ENCODE results near the gene GPATCH11. TPM values are rescaled to one million over a fixed set of nuclear protein-coding genes. Genes with fewer than 3 reads are reported as not detected.
A peak's percentile ranks its signal among the peaks of the same experiment; 100 is the strongest.

The GPATCH11 gene
- 4.1 and 5.2 TPM in 2 replicates for total RNA-seq

DNA sequence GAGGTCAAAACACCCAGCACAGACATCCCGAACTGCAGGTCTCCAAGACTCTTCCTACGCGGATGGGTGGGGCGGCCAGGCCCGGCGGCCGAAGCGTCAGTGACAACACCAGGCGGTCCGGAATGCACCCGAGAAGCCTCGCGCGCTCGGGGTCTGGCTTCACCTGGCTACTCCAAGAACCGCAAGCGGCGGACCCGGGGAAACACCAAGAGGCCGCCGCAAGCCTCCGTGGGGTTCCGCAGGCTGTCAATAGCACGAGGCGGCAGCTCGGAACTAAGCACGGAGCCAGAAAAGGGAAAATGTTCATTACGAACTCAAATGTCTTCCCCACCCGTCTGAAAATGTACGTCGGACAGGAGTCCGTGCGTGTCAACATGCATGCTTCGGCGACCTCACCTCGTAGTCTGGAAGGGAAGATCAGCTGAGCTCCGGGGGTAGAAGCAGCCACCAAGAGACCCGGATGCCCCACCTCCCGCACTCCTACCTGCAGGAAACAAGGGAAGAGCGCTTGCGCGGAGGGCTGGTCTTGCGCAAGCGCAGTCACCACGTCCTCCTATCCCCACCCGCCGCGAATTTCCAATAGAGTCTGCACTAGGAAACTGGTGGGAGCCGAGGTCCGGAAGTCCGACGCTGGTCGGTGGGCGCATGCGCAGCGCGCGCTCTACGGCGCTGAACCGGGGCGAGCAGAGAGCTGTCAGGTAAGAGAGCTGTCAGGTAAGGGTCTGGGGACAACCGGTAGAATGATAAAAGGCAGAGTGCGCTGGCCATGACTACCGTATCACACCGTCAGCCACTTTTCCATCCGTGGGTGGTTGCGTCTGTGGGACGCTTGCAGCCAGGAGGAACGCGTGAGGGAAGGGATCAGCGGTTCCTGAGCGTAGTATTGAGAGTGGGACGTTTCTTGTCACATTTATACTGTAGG, at the start of gene GPATCH11, which contains the start of gene HEATR5B:
GPATCH11 (plus strand) TSS at position 646 of the 922 bp plus-strand sequence. CDS start 3,864 bp downstream, outside the sequence.
HEATR5B (minus strand) TSS at position 500 of the 922 bp plus-strand sequence. CDS start 958 bp downstream, outside the sequence.
- DNase-seq (ENCODE audit: low read depth in 2 of 2): peak; percentile 97 to 98

DNA sequence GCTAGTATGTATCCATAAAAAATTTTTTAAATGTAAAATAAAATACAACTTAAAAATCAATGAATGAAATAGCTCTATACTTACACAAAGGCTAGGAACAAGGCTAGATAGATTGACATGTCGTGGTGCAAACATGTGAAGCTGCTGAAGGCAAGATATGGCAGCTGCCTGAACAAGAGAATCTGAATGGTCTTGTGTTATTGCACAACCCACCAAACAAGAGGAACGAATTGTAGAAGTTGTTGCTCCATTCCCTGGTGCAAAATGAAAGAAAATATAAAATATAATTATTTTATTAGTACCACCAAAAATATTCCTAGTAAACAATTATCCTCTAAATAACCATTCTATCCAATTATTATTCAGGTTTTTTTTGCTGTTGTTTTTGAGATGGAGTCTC, 46.5 kb upstream of the GPATCH11 start:
- DNase-seq (ENCODE audit: low read depth in 2 of 2): no peak

DNA sequence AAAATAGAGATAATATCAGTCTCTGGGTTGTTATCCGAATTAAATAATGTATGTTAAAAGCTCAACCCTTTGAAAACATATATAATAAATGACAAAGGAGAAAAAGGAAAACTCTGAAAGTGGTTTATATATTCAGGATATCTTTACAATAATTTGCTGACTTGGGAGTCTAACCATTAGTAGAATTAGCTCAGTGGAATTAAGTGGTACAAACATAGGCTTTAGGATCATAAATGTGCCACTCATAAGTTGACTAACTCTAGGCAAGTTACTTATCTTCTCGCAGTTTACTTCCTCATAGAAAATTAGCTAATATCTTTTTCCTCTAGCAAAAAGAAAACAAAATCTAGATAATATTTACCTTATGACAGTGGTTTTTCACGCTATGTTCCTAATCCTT, 44.7 kb upstream of the GPATCH11 start:
- DNase-seq (ENCODE audit: low read depth in 2 of 2): no peak

DNA sequence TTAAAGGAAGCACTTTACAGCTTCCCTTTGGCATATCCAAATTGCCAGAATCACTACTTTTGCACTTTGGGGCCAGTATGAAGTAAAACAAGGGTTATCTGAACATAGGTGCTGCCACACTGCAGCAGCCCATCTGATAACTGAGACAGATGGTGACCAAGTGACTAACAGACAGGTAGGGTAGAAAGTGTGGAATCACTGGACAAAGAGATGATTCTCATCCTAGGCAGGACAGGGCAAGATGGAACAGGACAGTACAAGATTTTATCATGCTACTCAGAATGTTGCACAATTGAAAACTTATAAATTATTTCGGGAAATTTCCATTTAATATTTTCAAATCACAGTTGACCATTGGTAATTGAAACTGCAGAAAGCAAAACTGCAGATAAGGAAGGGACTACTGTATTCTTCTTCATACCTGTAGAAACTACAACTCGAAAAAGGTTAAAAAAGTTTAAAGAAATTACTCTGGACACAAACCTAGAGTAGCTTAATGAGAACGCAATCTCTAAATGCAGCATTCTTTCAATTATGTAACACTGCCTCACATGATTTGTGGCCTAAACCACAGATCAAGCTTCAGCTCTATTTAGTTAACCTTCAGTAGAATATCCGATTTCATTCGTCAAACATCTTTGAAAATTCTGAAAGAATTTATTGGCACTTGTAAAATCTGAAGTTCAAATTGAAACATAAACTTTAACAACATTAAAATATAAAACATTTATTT, 31.6 kb upstream of the GPATCH11 start:
- DNase-seq (ENCODE audit: low read depth in 2 of 2): no peak

DNA sequence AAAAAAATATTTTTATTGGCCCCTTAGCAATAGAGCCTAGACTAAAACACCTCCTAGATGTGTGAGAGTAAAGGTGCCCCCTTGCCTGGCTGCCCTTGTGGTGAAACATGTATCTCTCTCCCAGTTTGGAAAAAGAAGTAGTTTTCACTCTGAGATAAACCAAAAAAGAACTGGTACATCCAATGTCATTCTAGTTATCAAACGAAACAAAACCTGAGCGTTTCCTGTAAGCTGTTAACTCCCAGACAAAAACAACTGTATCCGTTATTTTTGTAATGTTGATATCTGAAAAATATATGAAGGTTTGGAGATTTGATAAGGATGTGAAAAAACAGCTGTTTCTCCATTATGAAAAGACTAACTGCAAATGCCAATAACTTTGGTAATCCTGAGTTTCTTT, 24.5 kb upstream of the GPATCH11 start:
- no peak for DNase-seq (ENCODE audit: low read depth in 2 of 2)

DNA sequence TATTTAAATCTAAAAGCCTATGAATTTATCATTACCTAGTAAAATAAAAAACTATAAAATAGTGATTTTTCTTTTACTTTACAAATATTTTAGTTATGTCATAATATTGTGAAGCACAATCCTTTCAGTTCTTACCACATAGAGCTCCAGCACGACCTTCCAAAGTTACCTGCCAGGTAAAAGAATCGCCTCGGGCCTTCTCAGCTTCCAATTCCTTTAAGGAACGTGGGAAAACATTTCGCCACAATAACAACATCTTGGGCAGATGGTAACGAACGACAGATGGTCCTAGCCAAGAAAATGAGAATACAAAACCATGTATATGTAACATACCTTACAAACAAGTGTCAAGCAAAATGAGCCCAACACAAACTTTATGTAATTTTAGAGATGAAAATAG, 23.9 kb upstream of the GPATCH11 start:
- DNase-seq (ENCODE audit: low read depth in 2 of 2): no peak

DNA sequence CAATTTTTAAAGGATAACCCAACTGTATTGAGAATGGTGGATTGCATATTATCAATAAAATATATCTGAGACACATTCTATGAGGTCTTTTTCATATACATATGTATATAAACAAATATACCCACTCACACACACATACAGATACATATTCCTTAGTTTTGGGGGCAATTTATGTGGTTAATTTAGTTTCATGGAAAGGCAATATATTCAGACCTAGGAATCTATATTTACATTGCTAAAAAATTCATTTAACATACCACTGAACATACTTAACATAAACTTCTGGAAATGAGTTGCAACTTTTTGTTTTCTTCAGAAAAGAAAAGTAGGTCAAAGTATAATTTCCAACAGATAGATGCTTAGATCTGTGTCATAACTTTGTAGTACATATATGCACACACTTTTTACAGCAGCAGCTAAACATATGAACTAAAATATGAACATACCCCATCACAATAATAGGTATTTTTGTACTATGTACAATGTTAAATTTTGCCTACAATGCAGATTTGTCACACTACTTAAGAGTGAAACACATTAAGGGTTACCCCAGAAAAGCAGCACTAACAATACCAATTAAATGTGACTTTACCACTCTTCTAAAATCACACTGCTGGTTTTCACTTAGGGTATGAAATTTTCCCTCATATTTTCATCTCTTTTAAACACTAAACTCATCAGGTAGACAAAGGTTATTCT, 23.2 kb upstream of the GPATCH11 start:
- no peak for DNase-seq (ENCODE audit: low read depth in 2 of 2)

DNA sequence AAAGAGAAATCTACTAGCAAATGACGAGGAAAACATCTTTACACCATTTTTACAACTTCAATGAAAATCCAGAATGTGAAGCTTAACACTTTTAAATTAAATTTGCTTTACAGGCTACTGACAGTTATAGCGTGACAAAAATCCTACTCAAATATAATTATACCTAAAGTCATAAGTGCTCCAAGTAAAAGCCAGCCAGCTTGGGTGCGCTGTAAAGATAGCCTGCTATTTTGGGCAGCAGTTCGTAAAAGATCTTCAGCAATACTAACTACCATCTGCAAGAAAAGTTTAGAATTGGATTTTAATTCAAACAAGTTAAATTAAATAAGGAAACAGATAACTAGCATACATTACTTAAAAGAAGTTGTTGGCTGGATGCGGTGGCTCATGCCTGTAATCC, 22.5 kb upstream of the GPATCH11 start:
- no peak for DNase-seq (ENCODE audit: low read depth in 2 of 2)

DNA sequence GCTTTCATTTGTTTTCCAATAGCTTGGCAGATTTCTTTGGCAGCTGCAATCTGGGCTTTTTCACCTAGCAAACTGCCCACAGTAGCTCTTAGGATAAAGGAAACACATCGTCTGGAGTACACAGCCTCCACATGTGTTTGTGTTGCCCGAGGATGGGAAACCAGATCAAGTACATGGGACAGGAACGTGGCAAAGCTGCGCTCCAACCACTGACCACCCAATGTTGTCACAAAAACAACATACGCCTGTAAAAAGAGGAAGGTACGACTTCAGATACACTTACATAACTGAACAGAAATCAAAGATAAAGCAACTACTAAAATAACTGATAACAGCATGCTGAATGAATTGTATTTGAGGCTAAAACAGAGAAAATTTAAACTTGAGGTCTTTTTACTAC, 15.6 kb upstream of the GPATCH11 start:
- no peak for DNase-seq (ENCODE audit: low read depth in 2 of 2)

DNA sequence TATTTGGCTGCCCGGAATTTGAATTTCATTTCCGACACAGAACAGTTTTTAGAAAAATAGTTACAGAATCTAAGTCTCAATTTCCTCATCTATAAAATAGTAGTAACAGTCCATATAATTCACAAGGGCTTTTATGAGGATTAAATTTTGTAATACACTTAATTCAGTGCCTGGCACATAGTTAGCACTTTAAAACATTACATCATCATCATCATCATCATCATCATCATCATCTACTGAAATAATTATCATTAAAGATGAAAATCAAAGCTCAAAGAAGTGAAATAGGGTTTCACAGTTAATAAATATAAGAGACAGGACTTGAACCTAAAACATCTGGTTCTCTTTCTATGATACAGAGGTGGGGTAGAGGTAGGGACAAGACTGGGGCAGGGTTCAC, 13.4 kb upstream of the GPATCH11 start:
- no peak for DNase-seq (ENCODE audit: low read depth in 2 of 2)

DNA sequence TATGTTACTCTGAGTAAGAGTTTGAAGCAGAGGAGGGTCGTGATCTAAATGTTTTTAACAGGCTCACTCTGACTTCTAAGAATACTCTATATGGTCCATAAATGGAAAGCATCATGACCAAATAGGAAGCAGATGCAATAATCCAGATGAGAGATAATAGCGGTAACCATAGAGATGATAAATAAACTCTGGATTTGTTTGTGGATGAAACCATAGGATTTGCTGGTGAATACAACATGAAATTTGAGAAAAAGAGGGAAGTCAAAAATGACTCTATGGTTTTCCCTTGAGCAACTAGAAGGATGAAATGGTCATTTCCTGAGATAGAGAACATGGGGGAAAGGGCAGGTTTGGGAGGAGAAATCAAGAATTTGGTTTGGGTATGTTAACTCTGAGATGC, 4.1 kb upstream of the GPATCH11 start:
- peak; percentile 68 to 79 for DNase-seq (ENCODE audit: low read depth in 2 of 2)

DNA sequence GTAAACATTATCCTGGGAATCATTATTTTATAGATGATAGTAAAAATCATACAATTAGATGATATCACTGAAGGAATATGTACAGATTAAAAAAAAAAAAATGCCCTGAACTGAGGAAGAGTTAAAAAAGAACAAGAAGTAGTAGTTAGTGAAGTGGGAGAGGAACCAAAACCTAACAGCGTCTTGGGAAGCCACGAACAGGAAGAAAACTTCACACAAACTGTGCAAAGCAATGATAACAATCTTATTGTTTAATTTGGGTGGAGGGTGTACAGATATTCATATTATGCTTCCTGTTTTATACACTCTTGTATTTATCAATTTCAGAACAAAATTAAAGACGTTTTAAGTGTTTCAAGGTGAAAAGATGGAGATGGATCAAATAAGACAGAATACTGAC, 3.6 kb upstream of the GPATCH11 start:
- peak in 1 of 2 donors; percentile 12 for DNase-seq (ENCODE audit: low read depth in 2 of 2)

DNA sequence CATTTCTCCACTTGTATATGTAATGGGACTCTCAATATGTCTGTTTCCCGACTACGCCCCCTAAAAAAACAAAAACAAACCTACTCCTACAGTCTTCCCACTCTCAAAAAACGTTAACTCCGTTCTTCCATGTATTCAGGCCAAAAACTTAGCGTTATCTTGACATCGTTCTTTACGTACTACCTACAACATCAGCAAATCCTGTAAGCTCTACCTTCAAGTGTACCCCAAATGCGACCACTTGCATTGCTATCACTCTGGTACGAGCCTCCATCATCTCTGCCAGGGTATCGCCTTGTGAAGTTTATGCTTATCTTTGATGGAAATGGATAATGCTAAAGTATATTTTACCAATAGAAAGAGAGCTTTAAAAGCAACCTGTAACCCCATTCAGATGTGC, 479 bp downstream of the GPATCH11 start:
- DNase-seq (ENCODE audit: low read depth in 2 of 2): no peak

DNA sequence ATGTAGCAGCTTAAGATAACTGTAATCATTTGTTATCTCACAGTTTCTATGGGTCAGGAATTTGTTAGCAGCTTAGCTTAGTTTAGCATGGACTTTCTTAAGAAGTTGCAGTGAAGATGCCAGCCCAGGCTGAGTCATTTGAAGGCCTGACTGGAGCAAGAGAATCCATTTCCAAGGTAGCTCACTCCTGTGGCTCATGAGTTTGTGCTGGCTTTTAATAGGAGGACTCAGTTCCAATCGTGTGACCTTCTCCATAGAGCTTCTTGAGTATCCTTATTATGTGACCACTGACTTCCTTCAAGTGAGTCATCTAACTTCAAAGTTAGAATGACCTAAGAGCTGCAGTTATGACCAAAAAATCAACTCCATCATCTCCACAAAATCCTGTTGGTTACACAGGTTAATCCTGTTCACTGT, 1.4 kb downstream of the GPATCH11 start:
- DNase-seq (ENCODE audit: low read depth in 2 of 2): peak in 1 of 2 donors; percentile 69

DNA sequence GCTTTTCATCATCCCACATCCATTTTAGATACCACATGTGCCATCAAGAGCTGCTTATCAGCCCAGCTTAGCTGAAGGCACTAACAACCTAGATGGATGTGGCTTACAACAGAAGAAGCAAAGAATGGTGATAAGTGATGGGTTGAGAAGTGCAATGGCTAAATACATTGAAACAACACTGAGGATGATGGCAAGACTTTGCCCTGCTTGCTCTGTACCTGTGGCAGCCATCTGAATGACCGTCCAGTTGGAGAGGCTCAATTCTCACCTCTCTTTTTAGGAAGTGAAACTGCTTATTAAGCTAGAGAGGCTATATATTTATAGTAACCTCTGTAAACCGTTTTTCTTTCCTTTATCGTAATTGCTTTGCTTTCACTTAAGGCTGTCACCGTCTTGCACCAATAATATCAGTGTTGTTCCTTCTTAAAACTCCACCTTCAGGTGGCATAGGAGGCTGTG, 5.7 kb downstream of the GPATCH11 start:
- no peak for DNase-seq (ENCODE audit: low read depth in 2 of 2)

DNA sequence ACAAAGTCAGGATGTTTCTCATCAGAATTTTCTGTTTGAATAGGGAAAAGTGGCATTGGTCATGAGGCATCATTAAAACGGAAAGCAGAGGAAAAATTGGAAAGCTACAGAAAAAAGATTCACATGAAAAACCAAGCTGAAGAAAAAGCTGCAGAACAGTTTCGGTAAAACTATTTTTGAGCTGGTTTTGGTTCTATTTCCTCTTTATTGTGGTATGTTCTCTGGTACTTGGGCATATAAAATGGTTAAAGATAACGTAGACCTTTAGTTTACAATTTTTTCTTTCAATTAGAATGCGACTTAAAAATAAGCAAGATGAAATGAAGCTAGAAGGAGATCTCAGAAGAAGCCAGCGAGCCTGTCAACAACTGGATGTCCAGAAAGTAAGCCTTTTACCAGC, 7.6 kb downstream of the GPATCH11 start:
- DNase-seq (ENCODE audit: low read depth in 2 of 2): no peak

DNA sequence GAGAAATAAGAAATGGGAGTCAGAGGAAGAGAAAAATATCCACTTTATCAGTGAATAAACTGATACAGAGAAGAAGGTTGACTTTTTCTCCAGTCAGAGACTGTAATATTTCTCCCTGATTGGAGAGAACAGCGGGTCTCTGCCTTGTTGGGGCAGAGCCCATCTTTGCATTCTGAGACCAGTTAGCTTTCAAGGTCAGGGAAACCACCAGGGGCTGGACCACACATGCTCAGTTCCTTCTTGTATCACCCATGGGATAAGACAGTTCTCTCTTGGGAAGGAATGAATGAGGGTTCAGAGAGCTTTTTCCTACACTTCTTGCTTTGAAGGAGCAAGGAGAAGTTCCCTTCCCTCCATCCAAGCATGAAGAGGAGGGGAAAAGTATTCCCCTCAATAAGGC, 12.2 kb downstream of the GPATCH11 start:
- DNase-seq (ENCODE audit: low read depth in 2 of 2): no peak

DNA sequence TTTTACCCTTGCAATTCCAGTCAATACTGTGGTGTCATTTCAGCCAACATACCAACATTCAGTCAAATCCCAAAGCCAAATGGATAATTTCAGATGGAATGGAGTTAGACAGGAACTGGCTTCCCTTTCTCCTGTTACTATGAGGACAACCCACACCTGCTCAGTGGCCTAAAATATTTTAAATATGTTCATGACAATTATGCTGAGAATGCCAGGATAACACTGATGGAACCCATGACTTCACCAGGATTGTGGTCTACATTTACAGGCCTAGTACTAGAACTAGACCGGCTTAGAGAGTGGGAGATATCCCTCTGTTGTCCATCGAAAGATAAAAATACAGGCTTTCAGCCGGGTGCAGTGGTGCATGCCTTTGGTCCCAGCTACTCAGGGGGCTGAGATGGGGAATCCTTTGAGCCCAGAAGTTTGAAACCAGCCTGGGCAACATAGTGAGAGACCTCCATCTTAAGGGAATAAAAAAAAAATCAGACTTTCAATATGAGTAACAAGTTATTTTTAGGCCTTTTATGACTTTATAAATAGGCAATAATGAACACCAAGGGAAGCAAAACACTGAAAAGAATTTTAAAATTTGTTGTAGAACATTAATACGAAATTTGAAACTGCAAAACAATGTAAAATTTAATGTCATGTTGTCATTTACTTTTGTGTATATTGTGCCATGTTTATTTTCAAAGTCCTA, 14.2 kb downstream of the GPATCH11 start:
- no peak for DNase-seq (ENCODE audit: low read depth in 2 of 2)

DNA sequence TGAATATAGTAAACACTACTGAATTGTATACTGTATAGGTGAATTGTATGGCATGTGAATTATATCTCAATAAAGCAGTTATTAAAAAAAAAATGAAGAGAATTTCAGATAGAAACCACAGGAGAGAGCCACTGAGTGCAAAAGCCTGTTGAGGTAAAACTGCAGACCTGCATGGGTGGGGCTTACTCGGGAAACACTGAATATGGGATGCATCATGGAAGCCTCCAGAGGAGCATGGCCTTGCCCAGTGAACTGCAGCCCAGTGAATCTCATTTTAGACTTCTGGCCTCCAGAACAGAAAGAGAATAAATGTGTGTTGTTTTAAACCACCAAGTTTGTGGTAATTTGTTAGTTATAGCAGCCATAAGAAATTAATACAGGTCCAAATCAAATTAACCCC, 15.7 kb downstream of the GPATCH11 start:
- no peak for DNase-seq (ENCODE audit: low read depth in 2 of 2)

DNA sequence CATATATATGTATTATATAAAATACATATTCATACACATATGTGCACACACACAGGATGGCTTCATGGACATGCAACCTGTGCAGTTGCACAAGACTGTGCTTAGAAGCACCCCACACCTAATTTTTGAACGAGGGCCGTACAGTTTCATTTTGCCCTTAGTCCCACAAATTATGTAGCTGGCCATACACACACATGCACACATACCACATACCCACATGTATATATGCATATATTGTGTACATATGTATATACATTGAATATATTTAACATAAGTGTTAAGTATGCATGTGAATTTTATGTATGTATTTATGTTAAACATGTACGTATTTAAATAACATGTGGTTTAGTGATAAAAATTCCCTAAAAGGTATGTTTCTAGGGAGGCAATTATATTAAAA, 18.3 kb downstream of the GPATCH11 start:
- DNase-seq (ENCODE audit: low read depth in 2 of 2): no peak

DNA sequence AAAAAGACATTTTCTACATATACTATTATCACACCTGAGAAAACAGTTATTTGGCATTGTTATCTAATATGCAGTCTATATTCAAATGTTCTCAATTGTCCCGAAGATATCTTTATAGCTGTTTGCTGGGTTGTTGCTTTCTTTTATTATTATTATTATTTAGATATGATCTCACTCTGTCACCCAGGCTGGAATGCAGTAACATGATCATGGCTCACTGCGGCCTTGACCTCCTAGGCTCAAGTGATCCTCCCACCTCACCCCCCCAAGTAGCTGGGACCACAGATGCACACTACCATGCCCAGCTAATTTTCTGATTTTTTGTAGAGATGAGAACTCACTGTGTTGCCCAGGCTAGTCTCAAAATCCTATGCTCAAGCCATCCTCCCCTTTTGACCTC, 19.9 kb downstream of the GPATCH11 start:
- DNase-seq (ENCODE audit: low read depth in 2 of 2): no peak
